IMR-90 (cell line): ENCODE measurements around the gene CDON. TPM values are rescaled to one million over a fixed set of nuclear protein-coding genes. Genes with fewer than 3 reads are reported as not detected.

Source experiments
- ATAC-seq: fragments of 200-7000 bp; cut with Tn5 transposase; 2 replicates; pipeline ENCODE4 v1.9.1; 2020; ENCODE audit warnings: low read depth, mild to moderate bottlenecking, moderate library complexity
- BruUV-seq: library from RNA; stranded (reverse); fragments of 400-500 nt; replicated peaks from 2 replicates; lab custom pipeline; 2021; lab: Mats Ljungman, UMichigan
- CTCF ChIA-PET: fragments of 300-600 bp; formaldehyde crosslinking; extraction: SDS; loops from one replicate; lab custom pipeline; 2021; ENCODE audit warnings: antibody characterized with exemption; lab: Yijun Ruan, JAX
- POLR2A ChIA-PET: fragments of 300-600 bp; sonication (Branson Sonifier 250); formaldehyde crosslinking; loops from one replicate; lab custom pipeline; 2022; ENCODE audit warnings: antibody characterized with exemption; ENCODE audit not compliant: unreplicated experiment; lab: Charles Lee
- DNase-seq: peaks from one replicate; pipeline ENCODE4 v3.0.0; 2013
- H2AFZ ChIP-seq: replicated peaks from 2 replicates; pipeline ENCODE3; 2013; ENCODE audit warnings: low read length, mild to moderate bottlenecking; ENCODE audit not compliant: poor library complexity
- H2AK5ac ChIP-seq: 2 replicates; pipeline ENCODE4 v1.6.1; 2013; ENCODE audit warnings: low read depth, low read length, inconsistent platforms
- H2AK9ac ChIP-seq: replicated peaks from 2 replicates; pipeline ENCODE3; 2013; ENCODE audit warnings: mild to moderate bottlenecking, low read depth, low read length, moderate library complexity; ENCODE audit not compliant: poor library complexity
- H2BK120ac ChIP-seq: 2 replicates; pipeline ENCODE4 v1.6.1; 2013; ENCODE audit warnings: low read depth, low read length, inconsistent platforms
- H2BK15ac ChIP-seq: 3 replicates; pipeline ENCODE4 v1.6.1; 2013; ENCODE audit warnings: low read depth, low read length, inconsistent platforms
- H2BK20ac ChIP-seq: 2 replicates; pipeline ENCODE4 v1.6.1; 2013; ENCODE audit warnings: low read depth, mild to moderate bottlenecking, inconsistent platforms, low read length, moderate library complexity
- H2BK5ac ChIP-seq: 2 replicates; pipeline ENCODE4 v1.6.1; 2013; ENCODE audit warnings: mild to moderate bottlenecking, low read depth, low read length, inconsistent platforms; ENCODE audit not compliant: poor library complexity, severe bottlenecking
- H3K14ac ChIP-seq: replicated peaks from 2 replicates; pipeline ENCODE4 v1.6.1; 2013; ENCODE audit warnings: low read depth, low read length, inconsistent platforms
- H3K18ac ChIP-seq: 2 replicates; pipeline ENCODE4 v1.6.1; 2013; ENCODE audit warnings: low read depth, low read length, control low read depth
- H3K23ac ChIP-seq: 2 replicates; pipeline ENCODE4 v1.6.1; 2013; ENCODE audit warnings: low read depth, low read length, inconsistent platforms
- H3K27ac ChIP-seq: 2 replicates; pipeline ENCODE4 v1.5.1; 2013; ENCODE audit warnings: mild to moderate bottlenecking, control low read depth, low read length; ENCODE audit not compliant: insufficient read depth
- H3K27me3 ChIP-seq: 2 replicates; pipeline ENCODE4 v1.6.1; 2013; ENCODE audit warnings: low read length; ENCODE audit not compliant: control insufficient read depth, insufficient read depth
- H3K36me3 ChIP-seq: 2 replicates; pipeline ENCODE4 v1.6.1; 2013; ENCODE audit warnings: low read length, mixed read lengths; ENCODE audit not compliant: control insufficient read depth, insufficient read depth
- H3K4ac ChIP-seq: 2 replicates; pipeline ENCODE4 v1.6.1; 2013; ENCODE audit warnings: low read depth, low read length, inconsistent platforms
- H3K4me1 ChIP-seq: 2 replicates; pipeline ENCODE4 v1.6.1; 2013; ENCODE audit warnings: low read length, mixed read lengths; ENCODE audit not compliant: control insufficient read depth, insufficient read depth
- H3K4me2 ChIP-seq: 2 replicates; pipeline ENCODE4 v1.6.1; 2013; ENCODE audit warnings: low read depth, mild to moderate bottlenecking, control low read depth, low read length, moderate library complexity
- H3K4me3 ChIP-seq: 2 replicates; pipeline ENCODE4 v1.5.1; 2013; ENCODE audit warnings: low read depth, mild to moderate bottlenecking, control low read depth, low read length, moderate library complexity; ENCODE audit not compliant: insufficient read depth
- H3K56ac ChIP-seq: 2 replicates; pipeline ENCODE4 v1.6.1; 2013; ENCODE audit warnings: low read length, inconsistent platforms; ENCODE audit not compliant: insufficient read depth; ENCODE audit errors: extremely low read depth
- H3K79me1 ChIP-seq, 2 experiments: 2 replicates each; pipeline ENCODE4 v1.6.1; 2013; ENCODE audit warnings: low read length in 2 of 2, inconsistent platforms in 1 of 2, low read depth in 1 of 2
- H3K9ac ChIP-seq: 2 replicates; pipeline ENCODE4 v1.6.1; 2013; ENCODE audit warnings: low read depth, low read length, control low read depth
- H3K9me1 ChIP-seq: 2 replicates; pipeline ENCODE4 v1.6.1; 2013; ENCODE audit warnings: low read length, inconsistent platforms; ENCODE audit not compliant: insufficient read depth
- H3K9me3 ChIP-seq: 2 replicates; pipeline ENCODE4 v1.6.1; 2013; ENCODE audit warnings: low read length; ENCODE audit not compliant: control insufficient read depth, insufficient read depth
- H4K20me1 ChIP-seq: 2 replicates; pipeline ENCODE4 v1.6.1; 2013; ENCODE audit warnings: low read length, inconsistent platforms; ENCODE audit not compliant: insufficient read depth
- H4K5ac ChIP-seq: 2 replicates; pipeline ENCODE4 v1.6.1; 2013; ENCODE audit warnings: mild to moderate bottlenecking, low read depth, low read length, control low read depth
- H4K8ac ChIP-seq, 2 experiments: 2 replicates each; pipeline ENCODE4 v1.6.1; 2013; ENCODE audit warnings: low read depth in 2 of 2, low read length in 2 of 2, control low read depth in 1 of 2, inconsistent platforms in 1 of 2
- H4K91ac ChIP-seq: 2 replicates; pipeline ENCODE4 v1.6.1; 2013; ENCODE audit warnings: low read depth, low read length, inconsistent platforms; ENCODE audit not compliant: insufficient read depth
- BHLHE40 ChIP-seq: fragments of 150-350 bp; IDR thresholded peaks from 2 replicates; pipeline ENCODE4 v1.6.1; 2016; ENCODE audit warnings: mild to moderate bottlenecking, low read depth, low read length
- CEBPB ChIP-seq: IDR thresholded peaks from 2 replicates; pipeline ENCODE4 v1.6.1; 2012; ENCODE audit warnings: low read depth, low read length, improper control_type of control experiment
- CHD1 ChIP-seq: IDR thresholded peaks from 2 replicates; pipeline ENCODE4 v1.6.1; 2012; ENCODE audit warnings: low read depth, low read length, improper control_type of control experiment
- CTCF ChIP-seq: conservative IDR thresholded peaks from 2 replicates; pipeline ENCODE4 v1.5.1; 2012; ENCODE audit warnings: mild to moderate bottlenecking, low read depth, low read length, improper control_type of control experiment
- FOS ChIP-seq: fragments of 150-350 bp; IDR thresholded peaks from 2 replicates; pipeline ENCODE4 v1.6.1; 2016; ENCODE audit warnings: low read depth, low read length
- MAFK ChIP-seq: IDR thresholded peaks from 2 replicates; pipeline ENCODE4 v1.6.1; 2012; ENCODE audit warnings: low read depth, low read length, improper control_type of control experiment
- MAZ ChIP-seq: IDR thresholded peaks from 2 replicates; pipeline ENCODE4 v1.6.1; 2012; ENCODE audit warnings: low read depth, mild to moderate bottlenecking, low read length, improper control_type of control experiment, moderate library complexity, borderline replicate concordance
- MXI1 ChIP-seq: IDR thresholded peaks from 2 replicates; pipeline ENCODE4 v1.6.1; 2012; ENCODE audit warnings: low read depth, mild to moderate bottlenecking, low read length, moderate library complexity, borderline replicate concordance
- NFE2L2 ChIP-seq: fragments of 150-350 bp; IDR thresholded peaks from 2 replicates; pipeline ENCODE4 v1.6.1; 2016; ENCODE audit warnings: low read depth, mild to moderate bottlenecking, low read length
- POLR2A ChIP-seq: IDR thresholded peaks from 2 replicates; pipeline ENCODE4 v1.6.1; 2012; ENCODE audit warnings: mild to moderate bottlenecking, low read depth, low read length
- RAD21 ChIP-seq: IDR thresholded peaks from 2 replicates; pipeline ENCODE4 v1.6.1; 2012; ENCODE audit warnings: low read length, improper control_type of control experiment
- RFX5 ChIP-seq: IDR thresholded peaks from 2 replicates; pipeline ENCODE4 v1.8.0; 2012; ENCODE audit warnings: low read depth, mild to moderate bottlenecking, low read length, moderate library complexity
- USF2 ChIP-seq: fragments of 150-350 bp; IDR thresholded peaks from 2 replicates; pipeline ENCODE4 v1.6.1; 2017; ENCODE audit warnings: mild to moderate bottlenecking, antibody characterized with exemption, low read length, low read depth
- WGBS, 2 experiments: methylation state at CpG; one replicate each; pipeline versions ENCODE4 v1.1.5 to v1.1.7; 2013; ENCODE audit warnings: missing lambda C conversion rate in 2 of 2; ENCODE audit not compliant: insufficient read length in 1 of 2; ENCODE audit errors: extremely low coverage in 2 of 2; 5-methylcytosine and 5-hydroxymethylcytosine counted together
- dilution Hi-C: fragments of 300-500 bp; cut with HindIII; formaldehyde crosslinking; loops from one replicate; pipeline ENCODE4 v1.14.3; 2018; ENCODE audit warnings: low sequenced_read_pairs; ENCODE audit not compliant: unreplicated experiment
- in situ Hi-C: fragments of 300-500 bp; cut with MboI; formaldehyde crosslinking; loops from 3 replicates; pipeline ENCODE4 v1.14.3; 2019; ENCODE audit warnings: low sequenced_read_pairs, inconsistent platforms, mixed read lengths
- intact Hi-C: fragments of 100-400 bp; cut with micrococcal nuclease; formaldehyde crosslinking; loops from 2 replicates; pipeline ENCODE4 v1.10.0; 2022
- polyA plus RNA-seq, 3 experiments: library from polyadenylated mRNA; depleted of rRNA; stranded (reverse); fragments of >200 nt; gene quantifications; 2 replicates each; pipeline ENCODE4 v1.2.3, GENCODE V29; 2012; ENCODE audit warnings: low replicate concordance in 1 of 3
- total RNA-seq: library from RNA; depleted of rRNA; stranded (reverse); fragments of >200 nt; gene quantifications from 2 replicates; pipeline ENCODE4 v1.2.3, GENCODE V29; 2012

CDON gene
- total and polyA plus RNA-seq, 2 of the 4 experiments (the other 2 are of a cell fraction): 1.2 to 3.8 TPM

DNA sequence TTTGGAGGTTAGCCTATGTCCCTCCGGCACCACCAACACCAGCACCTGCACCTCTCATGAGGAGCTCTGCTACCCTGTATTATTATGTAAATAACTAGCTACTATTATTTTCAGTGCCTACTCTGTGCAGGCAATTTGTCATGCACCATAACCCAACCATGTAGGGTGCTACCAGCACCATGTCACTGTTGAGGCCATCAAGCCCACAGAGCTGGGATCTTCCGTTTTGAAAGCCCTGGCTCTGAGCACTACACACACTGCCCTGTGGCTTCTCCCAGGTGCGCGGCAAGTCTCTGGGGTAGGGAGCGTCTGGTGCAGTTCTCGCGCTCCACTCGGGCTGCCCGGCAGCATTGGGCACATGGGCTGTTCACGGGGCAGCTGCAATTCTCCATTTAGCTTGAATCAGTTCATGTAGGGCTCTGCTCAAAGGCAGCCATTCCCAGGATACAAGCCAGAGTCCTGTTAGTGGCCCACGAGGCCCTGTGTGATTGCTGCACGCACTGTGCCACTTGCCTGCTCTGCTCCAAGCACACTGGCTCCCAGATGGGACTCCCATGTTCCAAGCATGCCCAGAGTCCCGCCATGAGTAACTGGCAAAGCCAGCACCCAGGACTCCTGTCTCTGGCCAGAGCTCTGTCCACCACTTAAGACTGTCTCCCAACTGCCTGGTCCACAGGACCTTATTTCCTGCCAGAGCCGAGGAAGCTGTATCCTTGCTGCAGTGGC, 42.5 kb upstream of the CDON start:
- ChIA-PET POLR2A (no interaction called here), CTCF (no interaction called here)
- H3K14ac ChIP-seq: no peak overlapping the region
- no peaks in the 10 kb centered on the region for H3K36me3 ChIP-seq
- H3K9me3 ChIP-seq: no peaks in the 10 kb centered on the region
- H2AK9ac ChIP-seq: no peak overlapping the region
- no peak overlapping the region for H3K18ac ChIP-seq
- in situ Hi-C loops: no loop called here
- no peak overlapping the region for H2AK5ac ChIP-seq
- H2BK5ac ChIP-seq: no peak overlapping the region
- DNase-seq: no peak
- intact Hi-C loops: no loop called here
- no peak overlapping the region for H4K91ac ChIP-seq
- no peak overlapping the region for H2BK120ac ChIP-seq
- H2BK15ac ChIP-seq: no peak overlapping the region
- H3K4ac ChIP-seq: no peak overlapping the region
- no peak for ATAC-seq
- no peak overlapping the region for H4K5ac ChIP-seq
- H3K79me1 ChIP-seq: no peaks in the 10 kb centered on the region
- H4K8ac ChIP-seq: no peak overlapping the region
- H3K4me3 ChIP-seq: no peak overlapping the region
- dilution Hi-C loops: no loop called here
- no peaks in the 10 kb centered on the region for H3K9me1 ChIP-seq
- 97% methylated on average over 10 of the region's 14 CpGs; no CpG with 5 or more reads in 1 of the 2 experiments for WGBS, 2 experiments
- no peak overlapping the region for H3K23ac ChIP-seq
- no peak overlapping the region for H3K9ac ChIP-seq
- TF ChIP-seq FOS: no peak
- no peak for TF ChIP-seq NFE2L2
- TF ChIP-seq MXI1: no peak
- TF ChIP-seq CEBPB: no peak
- TF ChIP-seq POLR2A: no peak
- TF ChIP-seq MAFK: no peak
- TF ChIP-seq RAD21: no peak
- TF ChIP-seq RFX5: no peak
- no peak for TF ChIP-seq MAZ
- no peak for TF ChIP-seq CHD1
- no peak for TF ChIP-seq BHLHE40
- no peak for TF ChIP-seq USF2
- no peak for TF ChIP-seq CTCF
- H3K4me2 ChIP-seq: no peak overlapping the region
- H3K27ac ChIP-seq: no peak overlapping the region
- peaks cover 43% of the 10 kb centered on the region for H3K27me3 ChIP-seq
- no peak overlapping the region for H2AFZ ChIP-seq
- no TSS peak for BruUV-seq
- H4K20me1 ChIP-seq: no peaks in the 10 kb centered on the region
- H3K4me1 ChIP-seq: peaks cover 7% of the 10 kb centered on the region
- H3K56ac ChIP-seq: no peak overlapping the region
- no peak overlapping the region for H2BK20ac ChIP-seq
